Large intestine (tissue), 3 donors: ENCODE measurements around the gene CTCF. TPM values are rescaled to one million over a fixed set of nuclear protein-coding genes. Genes with fewer than 3 reads are reported as not detected.

Experiments
- DNase-seq, 2 donors: peaks; one replicate each; pipeline versions ENCODE4 v3.0.0 to v3.0.0-alpha.2; 2013
- H3K27ac ChIP-seq: one replicate; pipeline ENCODE4 v1.5.1; 2013; ENCODE audit warnings: low read length
- H3K27me3 ChIP-seq: 2 replicates; pipeline ENCODE4 v1.6.1; 2013; ENCODE audit warnings: low read length; ENCODE audit not compliant: control insufficient read depth, insufficient read depth
- H3K36me3 ChIP-seq: 2 replicates; pipeline ENCODE4 v1.6.1; 2013; ENCODE audit warnings: low read length; ENCODE audit not compliant: control insufficient read depth, insufficient read depth
- H3K4me1 ChIP-seq: one replicate; pipeline ENCODE4 v1.6.1; 2013; ENCODE audit warnings: low read length; ENCODE audit not compliant: control insufficient read depth, insufficient read depth
- H3K4me3 ChIP-seq: one replicate; pipeline ENCODE4 v1.5.1; 2013; ENCODE audit warnings: low read length
- H3K9me3 ChIP-seq: one replicate; pipeline ENCODE4 v1.6.1; 2013; ENCODE audit warnings: mild to moderate bottlenecking, low read depth, low read length, moderate library complexity; ENCODE audit not compliant: control insufficient read depth
- WGBS: methylation state at CpG from one replicate; pipeline ENCODE4 v1.1.5; 2013; ENCODE audit warnings: low lambda C conversion rate; ENCODE audit not compliant: insufficient coverage; 5-methylcytosine and 5-hydroxymethylcytosine counted together
- polyA plus RNA-seq: library from polyadenylated mRNA; unstranded; fragments of 120-200 nt; gene quantifications from one replicate; pipeline ENCODE4 v1.2.1, GENCODE V29; 2013

CTCF gene
- polyA plus RNA-seq, 1 donor, result 43.6 TPM

DNA sequence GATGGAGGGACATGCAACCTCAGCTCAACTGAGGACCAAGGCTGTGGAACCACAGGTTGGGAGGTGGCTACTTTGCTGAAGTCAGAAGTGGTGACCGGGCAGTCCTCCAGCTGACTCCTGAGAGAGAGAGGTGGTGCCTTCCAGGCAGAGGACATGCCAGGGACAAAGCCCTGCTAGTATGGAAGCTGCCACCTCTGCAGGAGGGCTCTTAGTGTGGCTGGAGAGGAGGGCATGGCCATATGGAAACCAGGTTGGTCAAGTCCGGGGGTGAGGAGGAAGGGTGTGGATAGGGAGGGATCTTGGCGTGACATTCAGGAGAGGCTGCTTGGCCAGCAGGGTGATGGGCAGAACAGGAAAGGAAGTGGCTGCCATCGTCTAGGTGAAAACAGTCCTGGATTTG lies 110.0 kb downstream of the CTCF start:
- WGBS, result no CpG with 5 or more reads among the region's 4 CpGs
- H3K27ac ChIP-seq, result no peak overlapping the region
- no peak overlapping the region for H3K4me3 ChIP-seq
- no peak for DNase-seq
- peaks cover 8% of the 10 kb centered on the region for H3K27me3 ChIP-seq
- no peaks in the 10 kb centered on the region for H3K36me3 ChIP-seq
- H3K4me1 ChIP-seq, result peaks cover 5% of the 10 kb centered on the region
- no peaks in the 10 kb centered on the region for H3K9me3 ChIP-seq

DNA sequence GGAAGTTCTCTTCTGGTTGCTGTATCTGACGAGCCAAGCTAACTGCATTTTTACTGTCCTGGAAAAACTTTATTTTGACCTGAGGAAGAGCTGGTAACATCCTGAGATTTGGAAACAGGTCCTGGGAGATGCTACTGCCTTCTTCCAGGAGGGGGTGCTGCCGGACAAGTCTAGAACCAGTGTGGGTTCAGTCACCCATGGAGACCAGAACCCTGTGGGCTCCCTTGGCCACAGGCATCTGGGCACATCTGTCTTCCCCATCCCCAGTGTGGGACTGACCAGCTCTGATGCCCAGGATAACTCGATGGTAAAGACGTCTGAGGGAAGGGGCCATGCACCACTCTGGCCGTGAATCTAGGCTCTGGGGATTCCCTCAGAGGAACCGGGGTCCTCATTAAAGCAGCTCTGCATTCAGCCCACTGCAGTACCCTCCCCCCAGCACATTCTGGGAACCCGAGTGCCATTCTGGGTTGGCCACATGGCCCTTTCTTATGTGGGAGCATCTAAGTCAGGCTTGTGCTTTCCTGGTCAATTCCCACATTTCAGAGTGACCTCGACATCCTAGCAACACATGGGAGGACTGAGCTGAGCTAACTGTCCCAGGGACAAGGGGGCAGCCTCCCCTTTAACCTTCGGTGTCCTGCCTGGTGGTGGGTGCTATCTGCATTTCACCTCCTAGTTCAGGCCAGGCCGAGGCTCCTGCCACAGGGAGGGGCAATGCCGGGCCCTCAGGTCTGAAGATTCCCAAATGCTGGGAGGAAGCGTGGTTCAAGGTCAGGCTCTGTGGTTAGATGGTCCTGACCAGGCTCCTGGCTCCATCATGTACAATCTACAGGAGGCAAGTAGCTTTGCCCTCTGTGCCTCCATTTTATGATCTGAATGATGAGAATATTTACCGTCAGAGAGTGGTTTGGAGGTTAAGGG lies 110.7 kb downstream of the CTCF start:
- no peak overlapping the region for H3K27ac ChIP-seq
- H3K9me3 ChIP-seq, result no peaks in the 10 kb centered on the region
- H3K36me3 ChIP-seq, result no peaks in the 10 kb centered on the region
- H3K4me3 ChIP-seq, result no peak overlapping the region
- no CpG with 5 or more reads among the region's 13 CpGs for WGBS
- DNase-seq, result no peak
- no peaks in the 10 kb centered on the region for H3K4me1 ChIP-seq
- peaks cover 8% of the 10 kb centered on the region for H3K27me3 ChIP-seq

DNA sequence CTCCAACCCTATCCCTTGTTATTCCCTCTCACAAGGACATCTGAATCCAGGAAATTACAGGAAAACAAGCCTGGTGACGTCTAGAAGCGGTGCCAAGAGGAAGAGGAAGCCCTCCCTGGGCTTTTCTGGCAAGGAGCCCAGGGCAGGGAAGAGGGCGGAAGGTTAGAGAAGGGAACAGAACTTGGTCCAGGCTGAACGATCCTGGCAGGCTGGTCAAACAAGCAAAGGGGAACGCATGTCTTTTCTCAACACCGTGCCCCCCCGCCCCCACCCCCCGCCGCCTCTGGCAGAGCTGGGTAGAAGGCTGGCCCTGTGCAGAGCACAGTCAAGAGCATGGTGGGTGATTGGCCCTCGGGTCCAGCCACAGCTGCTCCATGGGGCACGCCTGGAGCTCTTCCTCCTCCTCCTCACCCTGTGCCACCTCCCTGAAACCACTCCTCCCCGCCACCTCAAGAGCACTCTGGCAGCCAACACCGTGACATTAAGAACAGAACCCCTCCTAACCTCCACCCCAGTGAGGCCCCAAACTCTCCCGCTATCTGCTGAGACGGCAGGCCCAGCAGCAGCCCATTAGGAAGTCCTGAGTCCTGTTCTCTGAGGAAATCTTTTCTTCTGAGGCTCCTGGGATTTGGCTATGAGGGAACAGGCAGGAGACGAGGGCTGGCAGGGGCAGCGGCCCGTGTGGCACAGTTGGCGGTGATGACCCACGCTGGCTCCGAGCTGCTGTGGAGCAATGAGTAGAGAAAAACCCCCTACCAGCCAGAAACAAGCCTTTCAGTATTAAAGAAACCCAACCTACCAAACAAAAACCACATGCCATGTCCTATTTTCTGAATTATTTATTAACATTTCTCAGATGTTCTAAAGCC lies 111.6 kb downstream of the CTCF start:
- H3K27me3 ChIP-seq, result peaks cover 6% of the 10 kb centered on the region
- no peak overlapping the region for H3K27ac ChIP-seq
- H3K36me3 ChIP-seq, result no peaks in the 10 kb centered on the region
- 80% methylated on average over 1 of the region's 21 CpGs for WGBS
- no peaks in the 10 kb centered on the region for H3K9me3 ChIP-seq
- H3K4me1 ChIP-seq, result no peaks in the 10 kb centered on the region
- H3K4me3 ChIP-seq, result no peak overlapping the region
- DNase-seq, result no peak

- H3K27me3 ChIP-seq, result peaks cover under 1% of the 10 kb centered on the region
- H3K4me1 ChIP-seq, result no peaks in the 10 kb centered on the region
- WGBS, result no CpG with 5 or more reads among the region's 28 CpGs
- no peaks in the 10 kb centered on the region for H3K36me3 ChIP-seq
- H3K9me3 ChIP-seq, result no peaks in the 10 kb centered on the region
- no peak overlapping the region for H3K27ac ChIP-seq
- no peak for DNase-seq
- H3K4me3 ChIP-seq, result no peak overlapping the region
Observed at GRCh38 chr16:67674851-67675578, 112.7 kb downstream of the CTCF start.

- H3K27ac ChIP-seq, result no peak overlapping the region
- no peak for DNase-seq
- H3K27me3 ChIP-seq, result no peaks in the 10 kb centered on the region
- H3K4me3 ChIP-seq, result no peak overlapping the region
- H3K4me1 ChIP-seq, result no peaks in the 10 kb centered on the region
- H3K9me3 ChIP-seq, result no peaks in the 10 kb centered on the region
- H3K36me3 ChIP-seq, result no peaks in the 10 kb centered on the region
- WGBS, result no CpG with 5 or more reads among the region's 17 CpGs
Observed at GRCh38 chr16:67675579-67675935, 113.2 kb downstream of the CTCF start.

GRCh38 chr16:67675999-67676398 lies 113.7 kb downstream of the CTCF start:
- H3K36me3 ChIP-seq, result no peaks in the 10 kb centered on the region
- WGBS, result no CpG with 5 or more reads among the region's 7 CpGs
- H3K4me3 ChIP-seq, result no peak overlapping the region
- DNase-seq, result no peak
- peaks cover under 1% of the 10 kb centered on the region for H3K27me3 ChIP-seq
- H3K9me3 ChIP-seq, result no peaks in the 10 kb centered on the region
- no peaks in the 10 kb centered on the region for H3K4me1 ChIP-seq
- no peak overlapping the region for H3K27ac ChIP-seq

DNA sequence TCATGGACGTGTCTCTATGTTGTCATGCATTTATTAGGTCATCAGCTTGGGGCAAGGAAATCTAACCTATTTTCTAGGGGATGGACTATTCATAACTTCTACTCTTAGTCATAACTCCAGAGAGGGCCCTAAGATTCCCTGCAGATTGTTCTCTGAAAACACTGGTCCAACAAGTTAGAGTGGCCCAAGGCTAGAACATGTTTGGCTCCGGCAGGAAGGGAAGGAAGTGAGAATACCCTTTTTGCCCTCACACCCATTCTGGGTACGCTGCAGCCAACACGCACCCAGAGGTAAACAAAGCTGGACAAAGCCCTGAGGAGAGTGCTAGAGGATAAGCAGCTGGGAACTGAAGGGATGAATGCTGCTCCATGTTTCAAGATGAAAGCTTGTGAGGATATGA lies 114.2 kb downstream of the CTCF start:
- H3K27ac ChIP-seq, result no peak overlapping the region
- no peaks in the 10 kb centered on the region for H3K9me3 ChIP-seq
- DNase-seq, result no peak
- no peaks in the 10 kb centered on the region for H3K4me1 ChIP-seq
- H3K4me3 ChIP-seq, result no peak overlapping the region
- peaks cover 2% of the 10 kb centered on the region for H3K27me3 ChIP-seq
- WGBS, result no CpG with 5 or more reads among the region's 4 CpGs
- no peaks in the 10 kb centered on the region for H3K36me3 ChIP-seq

DNA sequence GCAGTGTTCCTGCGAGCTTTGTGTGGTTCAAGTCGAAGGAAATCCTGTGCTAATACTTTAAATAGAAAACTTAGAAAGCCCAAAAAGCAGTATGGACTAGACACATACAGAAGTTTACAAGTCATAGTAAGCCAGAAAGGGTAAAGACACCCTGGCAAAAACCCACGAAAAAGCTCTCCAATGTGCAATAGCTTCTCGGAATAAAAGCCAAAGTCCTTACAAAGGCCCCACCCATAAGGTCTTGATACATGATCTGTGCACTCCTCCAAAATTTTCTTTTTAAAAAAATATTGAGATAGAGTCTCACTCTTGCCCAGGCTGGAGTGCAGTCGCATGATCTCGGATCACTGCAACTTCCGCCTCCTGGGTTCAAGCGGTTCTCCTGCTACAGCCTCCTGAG lies 114.6 kb downstream of the CTCF start:
- DNase-seq, result no peak
- H3K27ac ChIP-seq, result no peak overlapping the region
- H3K27me3 ChIP-seq, result peaks cover 2% of the 10 kb centered on the region
- no peaks in the 10 kb centered on the region for H3K36me3 ChIP-seq
- no peaks in the 10 kb centered on the region for H3K4me1 ChIP-seq
- no peak overlapping the region for H3K4me3 ChIP-seq
- WGBS, result 100% methylated on average over 1 of the region's 8 CpGs
- H3K9me3 ChIP-seq, result no peaks in the 10 kb centered on the region

- no CpG with 5 or more reads among the region's 1 CpG for WGBS
- Histone ChIP-seq H3K36me3 (no peaks in the 10 kb centered on the region), H3K4me1 (no peaks in the 10 kb centered on the region), H3K27me3 (peaks cover 2% of the 10 kb centered on the region), H3K9me3 (no peaks in the 10 kb centered on the region), H3K4me3 (no peak overlapping the region), H3K27ac (no peak overlapping the region)
- DNase-seq, result no peak
Observed at GRCh38 chr16:67677712-67678111, 115.4 kb downstream of the CTCF start.

DNA sequence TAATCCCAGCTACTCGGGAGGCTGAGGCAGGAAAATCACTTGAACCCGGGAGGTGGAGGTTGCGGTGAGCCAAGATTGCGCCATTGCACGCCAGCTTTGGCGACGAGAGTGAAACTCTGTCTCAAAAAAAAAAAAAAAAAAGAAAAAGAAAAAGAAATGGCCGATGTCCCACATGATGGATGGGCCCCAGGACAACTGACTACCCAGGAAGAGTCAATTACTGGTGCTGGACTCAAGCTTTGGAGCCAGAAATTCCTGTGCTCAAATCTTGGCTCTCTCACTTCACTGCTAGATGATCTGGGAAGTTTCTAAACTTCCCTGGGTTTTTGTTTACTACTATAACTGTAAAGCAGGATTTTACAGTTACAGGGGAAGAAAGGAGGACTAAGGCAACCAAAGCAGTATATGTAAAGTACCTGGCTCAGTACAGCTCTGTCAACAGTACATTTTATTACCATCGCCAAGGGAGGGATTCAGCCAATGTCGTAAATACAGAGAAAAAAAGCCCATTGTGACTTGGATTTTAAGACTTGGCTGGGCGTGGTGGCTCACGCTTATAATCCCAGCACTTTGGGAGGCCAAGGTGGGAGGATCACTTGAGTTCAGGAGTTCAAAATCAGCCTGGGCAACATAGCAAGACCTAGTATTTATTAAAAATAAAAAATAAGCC lies 116.2 kb downstream of the CTCF start:
- 79% methylated on average over 5 of the region's 12 CpGs for WGBS
- Histone ChIP-seq H3K27me3 (peaks cover 2% of the 10 kb centered on the region), H3K27ac (no peak overlapping the region), H3K9me3 (no peaks in the 10 kb centered on the region), H3K4me3 (no peak overlapping the region), H3K36me3 (peaks cover 3% of the 10 kb centered on the region), H3K4me1 (no peaks in the 10 kb centered on the region)
- no peak for DNase-seq
